HT1080 (cell line): ENCODE results near the gene NRSN2. TPM values are rescaled to one million over a fixed set of nuclear protein-coding genes. Genes with fewer than 3 reads are reported as not detected.

ENCODE experiments used
- DNase-seq: peaks from one replicate; pipeline ENCODE4 v3.0.0-alpha.2; 2015; ENCODE audit warnings: low read depth
- total RNA-seq: library from RNA; depleted of rRNA; stranded (reverse); fragments of >200 nt; shearing (Covaris generic); gene quantifications from 2 replicates; pipeline ENCODE4 v1.2.3, GENCODE V29; 2014; rRNA removed

Gene NRSN2
- total RNA-seq, 1 experiment from 2014 or later, result 18.8 TPM

DNA sequence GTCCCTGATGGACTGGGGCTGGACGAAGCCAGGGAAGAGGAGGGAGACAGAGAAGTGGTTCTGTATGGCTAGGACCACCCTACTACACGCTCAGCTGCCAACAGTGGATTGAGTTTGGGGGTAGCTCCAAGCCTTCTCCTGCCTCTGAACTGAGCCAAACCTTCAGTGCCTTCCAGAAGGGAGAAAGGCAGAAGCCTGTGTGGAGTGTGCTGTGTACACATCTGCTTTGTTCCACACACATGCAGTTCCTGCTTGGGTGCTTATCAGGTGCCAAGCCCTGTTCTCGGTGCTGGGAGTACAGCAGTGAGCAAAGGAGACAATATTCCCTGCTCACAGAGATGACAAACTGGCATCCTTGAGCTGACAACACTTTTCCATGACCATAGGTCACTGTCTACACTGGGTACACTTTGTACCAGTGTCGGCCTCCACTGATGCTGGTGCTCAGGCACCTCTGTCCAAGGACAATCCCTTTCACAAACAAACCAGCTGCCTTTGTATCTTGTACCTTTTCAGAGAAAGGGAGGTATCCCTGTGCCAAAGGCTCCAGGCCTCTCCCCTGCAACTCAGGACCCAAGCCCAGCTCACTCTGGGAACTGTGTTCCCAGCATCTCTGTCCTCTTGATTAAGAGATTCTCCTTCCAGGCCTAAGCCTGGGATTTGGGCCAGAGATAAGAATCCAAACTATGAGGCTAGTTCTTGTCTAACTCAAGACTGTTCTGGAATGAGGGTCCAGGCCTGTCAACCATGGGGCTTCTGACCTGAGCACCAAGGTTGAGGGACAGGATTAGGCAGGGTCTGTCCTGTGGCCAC is 49.9 kb downstream of the NRSN2 start:
- no peak for DNase-seq

- DNase-seq, result no peak
These were observed 50.7 kb downstream of the NRSN2 start for GRCh38 chr20:397432-398237.

DNA sequence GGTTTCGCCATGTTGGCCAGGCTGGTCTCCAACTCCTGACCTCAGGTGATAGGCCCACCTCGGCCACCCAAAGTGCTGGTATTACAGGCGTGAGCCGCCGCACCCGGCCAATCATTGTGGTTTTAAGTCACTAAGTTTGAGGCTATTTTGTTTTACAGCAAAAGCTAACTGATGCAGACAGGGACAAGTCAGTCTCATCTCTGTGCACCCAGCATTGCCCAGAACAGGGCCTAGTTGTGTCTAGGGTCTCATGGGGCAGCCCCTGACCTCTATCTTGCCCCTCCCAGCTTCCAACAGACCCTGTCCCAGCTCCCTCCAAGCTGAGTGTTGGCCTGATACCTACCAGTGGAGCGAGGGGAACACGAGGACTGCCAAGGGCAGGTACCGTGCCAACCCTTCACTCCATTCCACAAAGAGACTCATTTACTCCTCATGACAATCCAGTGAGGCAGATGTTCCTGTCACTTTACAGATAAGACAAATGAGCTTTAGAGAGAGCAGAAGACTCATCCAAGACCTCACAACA is 52.3 kb downstream of the NRSN2 start:
- no peak for DNase-seq

DNA sequence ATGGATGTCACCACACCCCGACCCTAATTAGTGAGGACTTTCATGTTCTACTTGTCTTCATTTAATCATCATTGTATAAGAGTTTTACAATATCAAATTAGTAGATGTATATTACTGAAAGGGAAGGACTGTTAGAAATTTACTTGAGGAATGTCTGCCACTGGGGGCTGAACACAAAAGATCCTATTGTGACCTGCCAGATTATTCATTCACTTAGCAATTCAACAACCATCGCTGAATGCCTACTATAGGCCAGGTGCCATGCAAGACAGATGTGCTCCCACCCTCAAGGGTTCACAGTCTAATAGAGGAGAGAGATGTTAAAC is 53.2 kb downstream of the NRSN2 start:
- DNase-seq, result peak; percentile 22

DNA sequence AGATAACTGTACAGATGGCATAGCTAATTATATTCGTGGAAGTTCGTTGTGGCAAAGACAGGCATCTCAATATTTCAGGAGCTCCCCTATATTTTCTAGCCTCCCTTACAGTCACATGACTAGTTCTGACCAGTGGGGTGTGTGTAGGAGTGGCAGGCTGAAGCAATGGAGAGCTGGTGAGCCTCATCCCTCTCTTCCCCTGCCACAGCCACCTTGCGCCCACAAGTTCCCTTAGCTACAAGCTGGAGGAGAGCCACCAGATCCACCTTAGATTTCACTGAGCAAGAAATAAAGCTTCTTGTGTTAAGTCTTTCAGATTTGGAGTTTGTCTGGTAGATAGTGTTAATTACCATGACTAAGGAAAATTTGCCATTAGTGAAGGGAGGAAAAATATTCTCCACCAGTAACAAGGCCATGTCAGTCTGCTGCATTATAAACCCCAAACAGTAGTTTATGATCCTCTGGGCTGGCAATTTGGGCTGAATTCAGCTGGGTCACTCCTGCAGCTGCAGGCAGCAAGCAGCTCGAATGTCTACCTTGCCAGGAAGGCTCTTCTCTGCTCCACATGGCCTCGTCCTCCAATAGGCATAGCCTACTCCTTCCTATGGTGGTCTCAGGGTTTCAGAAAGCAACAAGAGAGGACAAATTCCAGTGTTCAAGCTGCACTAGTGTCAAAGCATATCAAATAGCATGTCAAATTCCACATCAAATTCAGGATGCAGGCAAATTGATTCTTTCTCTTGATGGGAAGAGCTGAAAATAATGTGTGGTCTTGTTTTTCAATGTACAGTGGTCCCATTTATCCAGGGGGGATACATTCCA is 53.8 kb downstream of the NRSN2 start:
- DNase-seq, result no peak

DNA sequence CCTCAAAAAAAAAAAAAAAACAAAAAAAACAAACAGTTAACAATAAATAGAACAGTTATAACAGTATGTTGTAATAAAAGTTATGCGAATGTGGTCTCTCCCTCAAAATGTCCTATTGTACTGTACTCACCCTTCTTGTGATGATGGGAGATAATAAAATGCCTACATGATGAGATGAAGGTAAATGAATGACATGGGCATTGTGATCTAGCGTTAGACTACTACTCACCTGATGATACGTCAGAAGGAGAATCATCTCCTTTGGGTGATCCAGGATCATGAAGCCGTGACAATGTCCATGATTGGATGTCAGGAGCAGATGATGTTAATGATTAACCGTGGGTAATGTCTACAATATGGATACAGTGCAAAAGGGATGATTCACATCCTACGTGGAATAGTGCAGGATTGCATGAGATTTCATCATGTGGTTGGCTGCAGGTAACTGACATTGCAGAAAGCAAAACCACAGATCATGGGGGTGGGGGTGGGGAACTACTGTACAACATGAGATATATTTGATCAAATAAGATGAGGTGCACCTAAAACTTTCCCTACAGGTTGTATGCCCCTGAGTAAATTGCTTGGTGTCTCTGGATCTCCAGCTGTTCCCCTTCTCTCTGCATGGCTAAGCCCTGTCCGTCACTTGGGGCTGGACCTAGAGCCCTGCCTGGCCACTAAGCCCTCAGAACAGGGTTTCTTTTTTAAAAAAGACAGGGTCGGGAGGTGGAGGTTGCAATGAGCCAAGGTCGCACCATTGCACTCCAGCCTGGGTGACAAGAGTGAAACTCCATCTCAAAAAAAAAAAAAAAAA is 55.0 kb downstream of the NRSN2 start:
- DNase-seq, result peak; percentile 73

GRCh38 chr20:402496-402885 is 55.6 kb downstream of the NRSN2 start:
- DNase-seq, result no peak

- DNase-seq, result no peak
These were observed 56.1 kb downstream of the NRSN2 start for GRCh38 chr20:402898-403581.

DNA sequence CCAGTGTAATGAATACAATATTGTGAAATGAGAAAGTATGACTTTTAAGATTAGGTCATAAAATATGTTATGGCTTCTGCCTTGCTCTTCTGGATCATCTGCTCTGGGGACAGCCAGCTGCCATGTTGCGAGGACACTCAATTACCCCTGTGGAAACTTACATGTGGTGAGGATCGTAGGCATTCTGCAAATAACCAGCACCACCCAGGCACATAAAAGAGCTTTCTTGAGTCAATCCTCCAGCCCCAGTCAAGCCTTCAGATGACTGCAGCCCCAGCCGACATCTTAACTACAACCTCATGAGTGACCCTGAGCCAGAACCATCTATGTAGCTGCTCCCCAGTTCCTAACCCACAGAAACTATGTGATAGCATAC is 56.7 kb downstream of the NRSN2 start:
- no peak for DNase-seq

DNA sequence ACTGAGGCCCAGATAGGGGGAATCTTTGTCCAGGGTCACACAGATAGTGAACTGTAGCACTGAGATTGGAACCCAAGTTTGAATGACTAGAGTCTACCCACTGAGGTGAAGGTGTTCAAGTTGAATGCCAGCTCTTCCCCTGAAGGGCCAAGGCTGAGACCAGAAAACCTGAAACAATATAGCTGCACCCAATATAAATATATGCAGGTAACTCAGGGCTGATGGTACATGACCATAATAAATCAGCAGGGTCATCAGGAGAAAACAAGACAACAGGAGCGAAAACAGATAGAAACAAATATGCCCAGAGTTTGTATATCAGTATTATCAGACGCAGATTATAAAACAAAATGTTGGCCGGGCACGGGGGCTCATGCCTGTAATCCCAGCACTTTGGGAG is 57.2 kb downstream of the NRSN2 start:
- DNase-seq, result no peak

Other genes starting within 250 kb of the NRSN2 start
- gene DEFB126, start 204.5 kb upstream of the NRSN2 start, total RNA-seq, result not detected in 2 replicates
- not detected in 2 replicates for gene DEFB127, start 189.7 kb upstream of the NRSN2 start, total RNA-seq
- gene DEFB128, start 157.4 kb upstream of the NRSN2 start, total RNA-seq, result not detected in 2 replicates
- not detected in 2 replicates for gene DEFB129, start 119.9 kb upstream of the NRSN2 start, total RNA-seq
- not detected in 2 replicates for gene DEFB132, start 89.4 kb upstream of the NRSN2 start, total RNA-seq
- gene C20orf96, start 56.4 kb upstream of the NRSN2 start, total RNA-seq, result 0.23 and 0.50 TPM in 2 replicates
- 17.3 and 22.2 TPM in 2 replicates for gene ZCCHC3, start 49.5 kb upstream of the NRSN2 start, total RNA-seq
- 8.7 and 13.2 TPM in 2 replicates for gene SOX12, start 21.6 kb upstream of the NRSN2 start, total RNA-seq
- 91.3 and 92.5 TPM in 2 replicates for gene TRIB3, start 33.6 kb downstream of the NRSN2 start, total RNA-seq
- gene RBCK1, start 61.2 kb downstream of the NRSN2 start, total RNA-seq, result 105 and 122 TPM in 2 replicates
- 20.4 and 25.2 TPM in 2 replicates for gene TBC1D20, start 115.4 kb downstream of the NRSN2 start, total RNA-seq
- 149 and 187 TPM in 2 replicates for gene CSNK2A1, start 196.7 kb downstream of the NRSN2 start, total RNA-seq